WTC11 (cell line): ENCODE measurements around the gene ADGRG3.

Experiments
- ATF1 ChIP-seq: sonication (generic); formaldehyde crosslinking; IDR thresholded peaks from 2 replicates; pipeline ENCODE4 v1.8.1; 2023; ENCODE audit warnings: mild to moderate bottlenecking, moderate library complexity, missing genetic modification reagents
- ATF2 ChIP-seq: sonication (generic); formaldehyde crosslinking; IDR thresholded peaks from 2 replicates; pipeline ENCODE4 v1.8.1; 2022; ENCODE audit warnings: low read depth, missing genetic modification reagents, borderline replicate concordance
- CREB1 ChIP-seq: sonication (generic); formaldehyde crosslinking; IDR thresholded peaks from 2 replicates; pipeline ENCODE4 v1.8.0; 2023; ENCODE audit warnings: mild to moderate bottlenecking, missing genetic modification reagents
- CTCF ChIP-seq: fragments of 200-600 bp; IDR thresholded peaks from 2 replicates; pipeline ENCODE4 v1.8.0; 2022; ENCODE audit warnings: antibody characterized with exemption
- FOXJ3 ChIP-seq: sonication (generic); formaldehyde crosslinking; IDR thresholded peaks from 2 replicates; pipeline ENCODE4 v1.9.0; 2021; ENCODE audit warnings: missing genetic modification reagents, mild to moderate bottlenecking, borderline replicate concordance
- FOXK1 ChIP-seq: sonication (generic); formaldehyde crosslinking; IDR thresholded peaks from 2 replicates; pipeline ENCODE4 v1.8.0; 2022; ENCODE audit warnings: mild to moderate bottlenecking, moderate library complexity, missing genetic modification reagents
- FOXP4 ChIP-seq: sonication (generic); formaldehyde crosslinking; IDR thresholded peaks from 2 replicates; pipeline ENCODE4 v1.8.0; 2022; ENCODE audit warnings: mild to moderate bottlenecking, missing genetic modification reagents
- MXD4 ChIP-seq: fragments of 250-450 bp; sonication (Bioruptor Pico); IDR thresholded peaks from 2 replicates; pipeline ENCODE4 v1.8.0; 2021; ENCODE audit warnings: mild to moderate bottlenecking, moderate library complexity, borderline replicate concordance
- NR2C2 ChIP-seq: sonication (generic); formaldehyde crosslinking; IDR thresholded peaks from 2 replicates; pipeline ENCODE4 v1.8.0; 2022; ENCODE audit warnings: mild to moderate bottlenecking, missing genetic modification reagents
- PRDM15 ChIP-seq: sonication (generic); formaldehyde crosslinking; IDR thresholded peaks from 2 replicates; pipeline ENCODE4 v1.8.0; 2022; ENCODE audit warnings: missing genetic modification reagents
- TEAD4 ChIP-seq: sonication (generic); formaldehyde crosslinking; IDR thresholded peaks from 2 replicates; pipeline ENCODE4 v1.8.0; 2022; ENCODE audit warnings: mild to moderate bottlenecking, missing genetic modification reagents

GRCh38 chr16:57627184-57627871 is 40.8 kb upstream of the ADGRG3 start:
- TF ChIP-seq ATF2 (CRISPR knock-in tag), result no peak
- TF ChIP-seq TEAD4 (CRISPR knock-in tag), result no peak
- TF ChIP-seq CTCF, result no peak
- TF ChIP-seq FOXK1 (CRISPR knock-in tag), result no peak
- no peak for TF ChIP-seq NR2C2
- no peak for TF ChIP-seq PRDM15 (CRISPR knock-in tag)
- TF ChIP-seq ATF1, result no peak
- no peak for TF ChIP-seq MXD4 (CRISPR knock-in tag)
- no peak for TF ChIP-seq FOXP4
- TF ChIP-seq FOXJ3 (CRISPR knock-in tag), result no peak
- no peak for TF ChIP-seq CREB1 (CRISPR knock-in tag)
